GM12873 (cell line): ENCODE data around the gene NAALADL2.

Experiments
- CTCF ChIP-seq: IDR thresholded peaks from 2 replicates; pipeline ENCODE4 v1.5.1; 2012; ENCODE audit warnings: low read depth, mild to moderate bottlenecking, moderate library complexity, low read length, control low read depth; ENCODE audit not compliant: insufficient read depth; ENCODE audit errors: missing control alignments

The NAALADL2 gene

DNA sequence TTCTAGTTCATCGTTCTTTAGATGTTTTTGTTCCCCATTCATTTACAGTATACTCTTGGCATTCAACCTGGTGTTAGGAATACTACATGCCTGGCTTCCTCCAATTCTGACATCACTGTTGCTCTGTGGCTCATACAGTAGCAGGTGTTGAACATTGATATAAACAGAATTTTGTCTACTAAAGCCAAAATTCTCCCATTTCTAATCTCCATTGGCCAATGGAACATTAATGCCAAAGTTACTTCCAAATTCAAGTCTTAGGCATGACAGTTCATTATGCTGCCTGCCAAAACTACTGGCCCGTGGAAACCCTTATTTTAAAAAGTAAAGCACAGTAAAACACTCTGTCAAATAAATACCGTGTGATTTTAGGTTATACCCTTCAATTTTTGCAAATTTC lies 368.0 kb downstream of the NAALADL2 start:
- TF ChIP-seq CTCF: no peak

DNA sequence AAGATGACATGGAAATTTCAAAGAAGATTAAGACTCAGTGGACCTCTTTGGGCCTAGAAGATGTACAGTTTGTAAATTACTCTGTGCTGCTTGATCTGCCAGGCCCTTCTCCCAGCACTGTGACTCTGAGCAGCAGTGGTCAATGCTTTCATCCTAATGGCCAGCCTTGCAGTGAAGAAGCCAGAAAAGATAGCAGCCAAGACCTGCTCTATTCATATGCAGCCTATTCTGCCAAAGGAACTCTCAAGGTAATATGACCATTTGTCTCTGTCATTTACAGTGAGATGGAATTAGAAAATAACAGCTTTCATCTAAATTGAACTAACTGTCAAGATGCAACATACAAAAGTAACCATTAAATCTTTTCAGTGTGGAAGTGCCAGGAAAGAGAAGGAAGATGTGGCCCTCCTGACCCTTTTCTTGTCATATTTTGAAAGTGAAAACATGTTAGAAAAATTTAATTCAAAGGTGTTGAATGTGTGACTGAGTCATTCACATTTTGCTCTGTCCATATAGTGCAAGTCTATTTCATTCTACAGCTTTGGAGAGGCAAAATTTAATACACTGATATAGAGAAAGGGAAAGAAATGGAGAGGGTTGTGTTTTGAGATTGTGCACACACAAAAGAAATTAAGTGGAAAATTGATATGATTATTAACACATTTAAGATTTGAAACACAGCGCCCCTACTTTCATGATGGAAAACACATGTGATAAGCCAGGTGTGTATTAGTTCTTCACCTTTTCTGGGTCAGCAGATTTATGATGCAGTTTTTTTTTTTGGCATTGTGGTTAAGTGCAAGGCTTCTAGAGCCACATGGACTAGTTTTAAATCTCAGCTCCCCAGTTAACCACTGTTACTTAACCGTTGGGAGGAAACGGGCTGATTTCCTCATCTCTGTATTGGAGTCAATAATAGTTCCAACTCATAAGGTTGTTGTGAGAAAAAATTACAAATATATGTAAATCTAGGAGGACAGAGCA lies 375.1 kb downstream of the NAALADL2 start:
- no peak for TF ChIP-seq CTCF

GRCh38 chr3:175238801-175239200 lies 379.7 kb downstream of the NAALADL2 start:
- TF ChIP-seq CTCF: no peak

DNA sequence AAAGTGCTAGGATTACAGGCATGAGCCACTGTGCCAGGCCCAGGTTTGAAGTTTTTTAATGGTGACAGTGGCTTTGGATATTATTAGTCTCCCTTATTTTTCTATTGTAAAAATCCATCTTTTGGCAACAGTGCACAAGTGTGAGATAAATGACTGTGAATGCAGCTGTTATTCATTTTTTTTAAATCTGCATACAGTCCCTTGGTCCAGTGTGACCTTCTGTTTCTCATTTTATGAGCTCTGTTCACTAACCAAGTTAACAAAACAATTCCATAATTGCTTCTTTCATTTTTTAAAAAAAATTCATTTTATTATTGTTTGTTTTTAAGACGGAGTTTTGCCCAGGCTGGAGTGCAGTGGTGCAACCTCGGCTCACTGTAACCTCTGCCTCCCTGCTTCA lies 381.8 kb downstream of the NAALADL2 start:
- no peak for TF ChIP-seq CTCF

DNA sequence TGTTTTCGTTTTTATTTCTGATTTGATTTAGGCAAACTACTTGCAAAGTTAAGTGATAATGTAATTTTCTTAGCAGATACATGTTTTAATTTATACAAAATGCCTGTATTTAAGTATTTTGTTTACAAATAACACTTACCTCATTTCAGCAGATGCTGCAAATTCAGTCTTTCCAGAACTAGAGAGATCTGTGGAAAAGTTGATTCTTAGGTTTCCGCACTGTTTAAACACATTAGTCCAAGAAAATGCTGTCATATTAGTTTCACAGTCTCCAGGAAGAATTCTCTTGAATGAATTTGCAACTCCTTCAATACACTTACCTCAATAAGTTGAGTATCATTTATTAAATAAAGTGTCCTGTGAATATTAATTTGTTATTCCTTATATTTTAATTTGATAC lies 383.1 kb downstream of the NAALADL2 start:
- no peak for TF ChIP-seq CTCF

DNA sequence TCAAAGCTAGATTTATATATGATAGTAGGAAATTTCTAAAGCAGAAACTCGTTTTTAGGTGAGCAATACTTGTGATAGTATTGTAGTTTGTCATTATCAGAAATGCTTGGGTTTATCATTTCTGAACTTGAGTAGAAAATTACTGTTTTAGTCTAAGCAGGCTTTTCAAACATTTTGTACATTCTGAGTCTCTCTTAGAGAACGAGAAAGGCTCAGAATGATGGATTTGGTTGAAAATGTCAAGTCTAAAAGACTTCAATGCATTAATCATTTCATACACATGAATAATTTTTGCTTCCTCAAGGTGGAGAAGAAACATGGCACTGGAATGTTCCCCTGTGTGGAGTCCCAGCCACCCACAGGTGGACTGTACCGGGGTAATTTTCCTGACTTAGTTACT lies 387.1 kb downstream of the NAALADL2 start:
- TF ChIP-seq CTCF: no peak

DNA sequence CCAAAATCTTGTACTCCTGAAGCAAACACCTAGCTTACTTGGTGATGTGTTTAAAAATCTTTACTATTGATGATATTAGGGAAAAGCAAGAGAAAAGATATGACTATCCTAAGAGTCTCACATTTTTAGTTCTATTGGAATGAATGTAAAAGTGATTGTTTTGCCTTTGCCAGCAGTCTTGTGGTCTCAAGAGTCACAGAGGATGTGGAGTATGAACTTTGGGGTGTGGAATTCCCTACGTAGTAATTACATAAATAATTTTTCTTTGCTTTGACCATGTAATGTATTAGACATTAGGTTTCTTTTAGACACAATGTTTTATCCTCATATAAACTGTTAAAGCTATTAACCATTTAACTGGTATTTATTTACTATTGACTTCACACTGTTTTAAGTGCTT lies 387.6 kb downstream of the NAALADL2 start:
- no peak for TF ChIP-seq CTCF
